Anterior cingulate cortex (tissue), 58 donors: ENCODE results near the gene FGD6.
"Not testable (repeated sequence)": the region's sequence is repeated elsewhere in the genome, so short reads cannot be mapped to it uniquely, and the experiment has no call there.

ENCODE experiments used
- DNase-seq, 58 donors: peaks; one replicate each; lab custom pipeline; 2025; lab: John Stamatoyannopoulos, UW

The FGD6 gene

DNA sequence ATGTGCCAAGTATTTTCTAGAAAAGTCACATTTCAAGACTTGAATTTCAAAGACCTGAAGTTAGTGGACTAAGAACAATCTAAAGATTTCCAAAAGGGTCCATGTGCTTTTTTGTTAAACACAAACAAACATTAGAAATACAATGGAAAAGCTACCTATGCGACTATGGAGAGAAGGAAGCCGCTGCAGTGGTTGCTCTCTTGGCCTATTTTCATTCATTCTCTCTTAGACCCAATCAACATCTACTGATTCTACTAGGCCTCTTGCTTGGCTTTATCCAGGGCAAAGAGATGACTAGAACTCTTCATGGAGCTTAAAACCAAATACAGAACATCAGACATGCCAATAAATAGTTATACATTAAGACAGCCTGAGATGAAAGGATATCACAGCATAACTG lies 9.9 kb downstream of the FGD6 start:
- DNase-seq: no peak

DNA sequence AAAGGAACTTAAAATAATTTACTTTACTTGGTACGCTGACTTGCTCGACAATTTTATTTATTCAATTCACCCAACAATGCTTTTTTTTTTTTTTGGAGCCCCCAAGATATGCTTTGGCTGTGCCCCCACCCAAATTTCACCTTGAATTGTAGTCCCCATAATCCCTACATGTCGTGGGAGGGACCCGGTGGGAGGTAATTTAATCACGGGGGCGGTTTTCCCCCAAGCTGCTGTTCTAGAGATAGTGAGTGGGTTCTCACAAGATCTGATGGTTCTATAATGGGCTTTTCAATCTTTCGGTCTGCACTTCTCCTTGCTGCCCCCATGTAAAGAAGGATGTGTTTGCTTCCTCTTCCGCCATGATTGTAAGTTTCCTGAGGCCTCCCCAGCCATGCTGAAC lies 10.4 kb downstream of the FGD6 start:
- DNase-seq: no peak

DNA sequence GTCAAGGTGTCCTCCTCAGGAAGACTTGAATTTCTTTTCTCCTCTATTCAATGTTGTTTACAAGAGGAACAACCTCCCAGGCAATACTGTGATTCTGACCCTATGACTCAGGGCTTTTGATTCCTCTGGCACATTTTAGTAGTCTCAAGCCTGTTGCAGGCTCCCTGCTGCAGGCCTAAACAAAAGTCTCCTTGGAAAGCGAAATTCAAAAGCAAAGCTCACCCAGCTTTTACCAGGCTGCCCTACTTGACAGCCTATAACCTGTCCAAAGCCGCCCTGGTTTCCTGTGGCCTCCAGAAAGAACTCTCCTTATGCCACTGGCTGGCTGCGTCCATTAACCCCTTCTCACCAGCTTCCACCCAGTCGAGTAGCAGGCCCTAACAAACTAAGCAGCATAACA lies 11.6 kb downstream of the FGD6 start:
- DNase-seq: peak in 44 of 58 donors; percentile 5 to 89 (median 40)

DNA sequence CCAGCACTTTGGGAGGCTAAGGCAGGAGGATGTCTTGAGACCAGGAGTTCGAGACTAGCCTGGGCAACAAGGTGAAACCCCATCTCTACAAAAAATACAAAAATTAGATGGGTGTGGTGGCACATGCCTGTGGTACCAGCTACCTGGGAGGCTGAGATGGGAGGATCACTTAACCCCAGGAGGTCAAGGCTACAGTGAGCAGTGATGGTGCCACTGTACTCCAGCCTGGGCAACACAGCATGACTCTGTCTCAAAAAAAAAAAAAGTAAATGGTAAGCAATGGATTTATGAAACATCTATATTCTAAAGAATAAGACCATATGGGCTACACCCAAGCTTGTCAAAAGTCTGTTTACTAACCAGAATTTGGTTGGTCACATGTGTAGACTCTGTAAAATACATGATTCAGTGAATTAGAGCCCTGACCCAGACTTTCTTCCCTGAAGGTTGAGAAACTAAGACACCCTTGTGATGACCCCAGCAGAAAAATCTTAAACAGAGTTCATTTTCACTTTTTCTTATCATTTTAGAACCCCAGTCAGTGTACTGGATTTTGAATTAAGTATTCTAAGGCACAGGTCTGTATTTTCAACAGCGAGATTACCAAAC lies 12.1 kb downstream of the FGD6 start:
- no peak for DNase-seq

GRCh38 chr12:95204141-95204866 lies 13.0 kb downstream of the FGD6 start:
- DNase-seq: peak in 3 of 58 donors; percentile 4 to 7 (median 5)

DNA sequence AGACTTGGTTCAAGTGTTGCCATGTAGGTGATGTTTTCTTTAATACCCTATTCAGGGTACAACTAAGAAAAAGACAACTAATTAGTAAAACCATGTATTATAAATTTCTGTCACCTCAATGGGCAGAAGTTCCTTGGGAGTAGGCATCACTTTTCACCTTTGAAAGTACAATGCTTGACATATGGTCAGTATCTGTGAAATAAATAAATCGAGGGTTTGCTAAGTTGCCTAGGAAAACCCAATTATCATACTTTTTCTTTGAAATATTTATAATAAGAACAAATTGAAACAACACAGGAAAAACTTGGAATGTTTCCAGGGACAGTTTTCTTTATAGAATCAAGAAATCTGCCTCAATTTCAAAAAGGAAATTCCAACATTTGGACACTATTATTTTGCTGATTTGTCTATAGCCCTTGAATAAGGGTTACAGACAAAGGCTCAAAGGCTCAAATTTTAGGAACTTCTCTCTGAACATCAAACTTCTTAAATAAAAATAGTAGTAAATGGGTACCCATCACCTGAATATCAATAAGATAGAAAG lies 13.7 kb downstream of the FGD6 start:
- no peak for DNase-seq

GRCh38 chr12:95202691-95203486 lies 14.4 kb downstream of the FGD6 start:
- peak in 1 of 58 donors; percentile 5 for DNase-seq

DNA sequence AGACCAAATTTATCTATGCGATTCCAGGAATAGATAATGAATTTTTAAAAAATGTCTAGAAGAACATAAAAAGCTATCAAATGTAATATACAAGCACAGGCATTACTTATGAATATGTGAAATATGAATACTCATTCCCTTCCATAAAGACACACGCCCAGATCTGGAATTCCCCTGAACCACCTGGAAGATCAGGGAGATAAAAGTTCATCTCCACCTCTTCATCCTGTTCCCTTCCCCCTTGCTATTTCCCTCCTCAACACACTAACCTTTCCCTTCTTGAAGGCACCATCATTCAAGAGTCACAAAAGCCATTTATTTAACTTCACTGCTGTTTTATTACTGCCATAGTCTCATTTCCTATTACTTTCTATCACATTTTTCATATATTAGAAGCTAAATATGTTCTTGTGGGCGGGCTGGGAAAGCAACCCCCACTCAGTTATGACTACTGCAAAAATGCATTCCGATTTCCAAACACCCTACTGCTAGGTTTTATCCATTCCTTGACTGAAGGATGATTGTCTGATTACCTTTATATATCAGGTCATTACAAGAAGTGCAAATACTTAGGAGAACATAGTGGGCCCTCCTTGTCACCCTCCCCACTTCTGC lies 16.1 kb downstream of the FGD6 start:
- no peak for DNase-seq

DNA sequence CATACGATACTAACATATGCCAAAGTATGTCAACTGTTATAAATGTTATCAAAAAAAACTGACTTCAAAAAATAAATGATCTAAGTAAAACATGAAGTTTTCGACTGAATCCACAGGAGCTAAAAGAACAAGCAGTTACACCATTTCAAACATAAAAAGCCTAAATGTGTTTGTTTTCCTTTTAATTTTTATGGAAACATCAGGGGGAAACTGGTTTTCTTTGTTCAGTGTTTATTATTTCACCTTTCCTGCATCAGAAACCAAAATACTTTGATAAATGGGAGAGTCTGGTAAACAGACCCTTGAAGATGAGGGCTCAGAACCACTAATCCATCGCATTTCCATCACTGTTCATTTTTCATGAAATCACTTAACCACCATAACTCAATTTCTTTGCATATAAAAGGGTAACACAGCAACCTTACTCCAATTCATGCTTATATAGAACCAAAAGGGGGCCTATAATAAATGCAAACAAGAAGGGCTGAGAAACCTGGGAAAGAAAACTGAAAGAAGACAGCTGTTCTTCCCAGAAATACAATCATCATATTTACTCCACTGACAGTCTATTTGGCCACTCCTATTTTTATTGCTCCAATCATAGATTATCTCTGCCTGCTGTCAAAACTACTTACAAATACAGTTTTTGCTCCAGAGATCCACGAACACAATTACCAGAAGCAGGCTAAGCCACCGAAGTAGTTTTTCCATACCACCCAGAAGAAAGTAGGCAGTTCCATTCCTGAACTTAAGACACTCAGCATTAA lies 17.0 kb downstream of the FGD6 start:
- no peak for DNase-seq

DNA sequence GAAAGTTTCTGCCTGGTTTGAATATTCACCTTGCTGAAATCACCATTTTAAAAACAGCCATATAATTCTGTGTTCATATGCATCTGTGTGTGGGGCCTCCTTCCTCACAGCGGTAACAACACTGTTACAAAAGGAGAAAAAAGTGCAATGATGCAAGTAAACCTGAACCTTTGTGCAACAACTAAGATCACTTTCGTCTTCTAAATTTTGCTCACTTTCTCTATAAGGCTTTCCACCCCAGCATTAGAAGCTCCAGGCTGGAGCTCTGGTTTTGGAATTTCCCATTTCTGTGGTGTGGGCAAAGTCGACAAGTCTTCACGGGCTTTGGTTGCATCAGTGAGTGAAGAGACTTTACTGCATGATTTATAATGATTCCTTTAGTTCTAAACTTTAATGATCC lies 18.4 kb downstream of the FGD6 start:
- DNase-seq: no peak

DNA sequence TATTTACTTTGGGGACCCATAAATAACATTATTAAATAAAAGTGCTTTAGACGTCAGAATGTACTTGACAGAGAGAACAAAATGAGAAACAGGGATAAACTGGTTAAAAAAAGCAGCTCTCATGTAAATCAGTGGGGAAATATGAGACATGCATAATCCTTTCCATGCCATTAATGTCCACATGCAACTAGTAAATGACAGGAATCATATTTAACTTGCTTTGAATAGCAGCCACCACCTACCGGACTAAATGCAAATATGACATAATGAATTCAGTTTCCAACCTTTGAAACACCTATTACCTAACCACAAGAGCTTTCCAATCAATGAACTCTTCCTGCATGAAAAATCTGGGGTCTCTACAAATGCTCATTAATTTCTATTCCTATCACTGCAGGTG lies 19.6 kb downstream of the FGD6 start:
- no peak for DNase-seq

DNA sequence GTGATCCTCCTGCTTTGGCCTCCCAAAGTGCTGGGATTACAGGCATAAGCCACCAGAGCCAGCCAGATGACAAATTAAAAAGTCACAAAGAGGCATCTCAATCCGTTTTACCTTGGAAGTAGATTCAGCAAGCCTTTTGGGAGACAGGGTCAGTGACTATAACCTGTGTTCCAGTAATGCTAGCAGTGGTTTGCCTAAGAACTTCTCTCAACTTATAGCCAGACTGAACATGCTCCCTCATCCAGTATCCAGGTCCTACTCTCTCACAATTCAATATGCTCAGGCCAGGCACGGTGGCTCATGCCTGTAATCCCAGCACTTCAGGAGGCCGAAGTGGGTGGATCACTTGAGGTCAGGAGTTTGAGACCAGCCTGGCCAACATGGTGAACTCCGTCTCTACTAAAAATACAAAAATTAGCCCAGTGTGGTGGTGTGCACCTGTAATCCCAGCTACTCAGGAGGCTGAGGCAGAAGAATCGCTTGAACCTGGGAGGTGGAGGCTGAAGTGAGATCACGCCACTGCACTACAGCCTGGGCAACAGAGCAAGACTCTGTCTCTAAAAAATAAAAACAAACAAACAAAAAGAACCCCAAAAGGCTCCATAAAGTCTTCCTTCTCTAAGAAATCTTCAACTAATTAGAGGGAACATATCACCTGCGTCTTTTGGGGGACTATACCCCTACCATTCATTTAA lies 20.2 kb downstream of the FGD6 start:
- not testable (repeated sequence) for DNase-seq

DNA sequence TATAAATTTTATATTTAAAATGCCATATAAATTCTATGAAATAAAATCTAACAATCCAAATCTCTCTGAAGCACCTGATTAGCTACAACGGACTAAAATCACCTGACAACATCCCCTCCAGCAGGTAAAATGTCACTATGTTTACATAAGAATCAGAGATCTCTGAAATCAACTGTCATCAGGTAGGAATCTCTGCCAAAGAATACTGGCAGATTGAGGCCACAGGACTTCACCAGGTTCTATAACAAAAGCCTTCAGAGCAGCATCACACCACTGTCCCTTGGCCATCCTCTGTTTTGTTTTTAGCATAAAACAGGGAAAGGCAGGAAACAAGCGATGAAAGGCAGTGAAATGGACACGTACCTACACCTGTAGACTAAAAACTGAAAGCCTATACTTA lies 22.1 kb downstream of the FGD6 start:
- DNase-seq: no peak

GRCh38 chr12:95193139-95193538 lies 24.1 kb downstream of the FGD6 start:
- DNase-seq: no peak

DNA sequence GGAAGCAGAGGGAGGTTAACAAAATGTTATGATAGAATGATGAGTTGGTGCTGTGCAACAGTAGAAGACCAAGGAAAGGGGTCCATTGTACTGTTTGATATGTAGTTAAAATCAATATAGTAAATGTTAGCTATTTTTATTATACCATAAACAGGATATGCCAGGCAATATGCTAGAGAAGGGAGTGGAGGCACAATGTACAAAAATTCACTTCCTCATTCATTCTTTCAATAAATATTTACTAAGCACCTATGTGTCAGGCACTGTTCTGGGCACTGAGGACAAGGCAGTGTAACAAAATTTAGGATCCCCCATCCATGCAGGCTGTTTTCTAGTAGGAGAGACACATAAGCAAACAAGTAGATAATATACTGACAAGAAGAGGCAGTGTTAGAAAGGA lies 25.0 kb downstream of the FGD6 start:
- DNase-seq: no peak

DNA sequence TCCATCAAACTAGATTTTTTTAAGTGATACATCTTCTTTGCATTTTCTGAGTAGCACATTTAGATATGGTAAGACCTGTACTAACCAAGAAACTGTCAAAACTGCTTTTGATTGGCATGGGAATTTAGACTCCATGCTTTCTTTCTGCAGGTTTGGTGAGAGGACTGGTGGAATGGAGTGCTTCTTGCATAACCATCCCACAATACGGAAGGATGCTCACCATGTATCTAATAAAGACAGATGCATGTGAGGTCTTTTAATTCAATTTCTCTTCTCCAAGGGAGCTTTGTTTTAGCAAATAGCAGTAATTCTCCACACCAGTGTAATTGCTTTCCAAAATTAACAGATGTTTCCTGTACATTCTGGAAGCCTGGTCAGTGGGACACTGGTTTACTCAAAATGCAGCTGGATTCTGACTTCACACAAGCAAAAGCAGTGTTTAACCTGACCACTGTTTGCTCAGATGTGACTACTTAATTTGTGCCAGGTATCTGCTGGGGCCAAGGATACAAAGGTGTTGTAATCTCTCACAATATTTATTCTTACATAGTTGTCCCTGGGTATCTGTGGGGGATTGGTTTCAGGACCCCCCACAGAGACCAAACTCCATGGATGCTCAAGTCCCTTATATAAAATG lies 26.1 kb downstream of the FGD6 start:
- DNase-seq: no peak

DNA sequence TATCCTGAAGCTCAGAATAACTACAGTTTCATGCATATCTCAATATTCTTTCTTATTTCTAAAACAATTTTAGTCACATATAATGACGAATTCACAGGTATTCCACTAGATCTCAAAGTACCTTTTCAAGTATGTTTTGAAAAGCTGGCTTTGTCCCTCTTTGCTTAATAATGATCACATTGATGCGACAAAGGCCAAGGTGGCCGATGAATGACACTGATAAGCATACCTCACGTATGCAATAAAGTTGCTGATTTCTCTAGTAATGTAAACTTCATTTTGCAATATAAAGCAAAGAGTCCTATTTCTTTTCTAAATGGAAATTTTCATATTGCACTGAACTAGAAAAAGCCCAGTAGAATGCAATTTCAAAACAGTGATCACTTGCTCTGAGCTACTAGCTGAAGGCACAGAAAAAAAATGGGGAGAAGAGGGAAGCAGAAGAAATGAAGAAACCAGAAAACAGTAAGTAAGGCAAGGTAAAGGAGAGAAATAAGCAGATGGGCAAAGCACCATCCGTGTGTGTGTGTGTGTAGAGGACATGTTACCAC lies 29.3 kb downstream of the FGD6 start:
- DNase-seq: no peak

GRCh38 chr12:95185854-95186253 lies 31.4 kb downstream of the FGD6 start:
- DNase-seq: no peak

DNA sequence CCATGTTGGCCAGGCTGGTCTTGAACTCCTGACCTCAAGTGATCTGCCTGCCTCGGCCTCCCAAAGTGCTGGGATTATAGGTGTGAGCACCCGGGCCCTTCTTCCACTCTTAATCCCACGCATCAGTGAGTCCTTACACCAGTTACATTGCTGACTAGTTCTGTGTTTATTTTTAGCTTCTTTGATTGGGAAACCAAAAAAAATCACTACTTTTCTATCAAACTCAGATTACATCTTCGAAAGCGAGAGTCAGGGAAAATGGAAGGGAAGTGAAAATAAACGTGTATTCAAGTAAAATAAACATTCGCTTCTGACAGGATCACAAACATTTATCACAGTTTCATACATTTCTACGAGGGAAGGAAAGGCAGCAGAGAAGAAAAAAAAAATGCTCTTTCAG lies 32.2 kb downstream of the FGD6 start:
- no peak for DNase-seq
